Neural progenitor cell (in vitro differentiated cells): ENCODE measurements around the gene C9orf153. TPM values are rescaled to one million over a fixed set of nuclear protein-coding genes. Genes with fewer than 3 reads are reported as not detected.

Source experiments
- DNase-seq: peaks from one replicate; pipeline ENCODE4 v3.0.0-alpha.2; 2016; ENCODE audit warnings: low spot score
- H2AFZ ChIP-seq: fragments of 200-600 bp; sonication (generic); replicated peaks from 2 replicates; pipeline ENCODE4 v1.6.1; 2016; ENCODE audit warnings: antibody characterized with exemption
- H3F3A ChIP-seq: fragments of 200-600 bp; sonication (generic); 2 replicates; pipeline ENCODE4 v1.6.1; 2016; ENCODE audit warnings: antibody characterized with exemption, low read depth
- H3K27ac ChIP-seq: fragments of 200-600 bp; sonication (generic); 2 replicates; pipeline ENCODE4 v1.5.1; 2016; ENCODE audit warnings: mild to moderate bottlenecking
- H3K27me3 ChIP-seq: fragments of 200-600 bp; sonication (generic); 2 replicates; pipeline ENCODE4 v1.6.1; 2016; ENCODE audit warnings: mild to moderate bottlenecking, moderate library complexity
- H3K36me3 ChIP-seq: fragments of 200-600 bp; sonication (generic); 2 replicates; pipeline ENCODE4 v1.5.1; 2016
- H3K4me1 ChIP-seq: fragments of 200-600 bp; sonication (generic); 2 replicates; pipeline ENCODE4 v1.6.1; 2016; ENCODE audit warnings: mixed run types
- H3K4me2 ChIP-seq: fragments of 200-600 bp; sonication (generic); 2 replicates; pipeline ENCODE4 v1.6.1; 2016
- H3K4me3 ChIP-seq: fragments of 200-600 bp; sonication (generic); 2 replicates; pipeline ENCODE4 v1.5.1; 2016
- H3K79me2 ChIP-seq: fragments of 200-600 bp; sonication (generic); 2 replicates; pipeline ENCODE4 v1.6.1; 2016; ENCODE audit warnings: low read depth
- H3K9ac ChIP-seq: fragments of 200-600 bp; sonication (generic); 2 replicates; pipeline ENCODE4 v1.6.1; 2016
- H3K9me3 ChIP-seq: fragments of 200-600 bp; sonication (generic); 2 replicates; pipeline ENCODE4 v1.5.1; 2016; ENCODE audit warnings: low read depth
- H4K20me1 ChIP-seq: fragments of 200-600 bp; sonication (generic); 2 replicates; pipeline ENCODE4 v1.6.1; 2016; ENCODE audit warnings: low read depth
- H3K27ac Mint-ChIP-seq: 3 replicates; pipeline ENCODE4 v1.8.0; 2021; ENCODE audit warnings: mixed read lengths
- H3K27me3 Mint-ChIP-seq: 2 replicates; pipeline ENCODE4 v1.8.0; 2022; ENCODE audit warnings: low read depth, mild to moderate bottlenecking, inconsistent platforms, moderate library complexity, mixed read lengths; ENCODE audit not compliant: insufficient read depth
- H3K36me3 Mint-ChIP-seq: 3 replicates; pipeline ENCODE4 v1.8.0; 2021; ENCODE audit warnings: mixed read lengths
- H3K4me1 Mint-ChIP-seq: 3 replicates; pipeline ENCODE4 v1.8.0; 2021; ENCODE audit warnings: mixed read lengths
- H3K4me3 Mint-ChIP-seq: 3 replicates; pipeline ENCODE4 v1.8.0; 2021; ENCODE audit warnings: mild to moderate bottlenecking, moderate library complexity, mixed read lengths
- H3K9me3 Mint-ChIP-seq: 3 replicates; pipeline ENCODE4 v1.8.0; 2020; ENCODE audit warnings: mixed read lengths
- EZH2 ChIP-seq: fragments of 200-600 bp; sonication (generic); IDR thresholded peaks from 2 replicates; pipeline ENCODE4 v1.6.1; 2017; ENCODE audit warnings: antibody characterized with exemption, mild to moderate bottlenecking, moderate library complexity
- EZH2phosphoT487 ChIP-seq: fragments of 200-600 bp; sonication (generic); IDR thresholded peaks from 2 replicates; pipeline ENCODE4 v1.6.1; 2017; ENCODE audit warnings: antibody characterized with exemption
- total RNA-seq: library from RNA; depleted of rRNA; stranded (reverse); fragments of >200 nt; gene quantifications from 2 replicates; pipeline ENCODE4 v1.2.3, GENCODE V29; 2015; ENCODE audit warnings: low replicate concordance
- TF ChIP-seq, protein P1 (sequence below): fragments of 200-600 bp; sonication (generic); IDR thresholded peaks from 2 replicates; pipeline ENCODE4 v1.5.1; 2017; ENCODE audit warnings: antibody characterized with exemption, mild to moderate bottlenecking

The C9orf153 gene
- total RNA-seq, 1 donor from 2014 or later, result not detected

DNA sequence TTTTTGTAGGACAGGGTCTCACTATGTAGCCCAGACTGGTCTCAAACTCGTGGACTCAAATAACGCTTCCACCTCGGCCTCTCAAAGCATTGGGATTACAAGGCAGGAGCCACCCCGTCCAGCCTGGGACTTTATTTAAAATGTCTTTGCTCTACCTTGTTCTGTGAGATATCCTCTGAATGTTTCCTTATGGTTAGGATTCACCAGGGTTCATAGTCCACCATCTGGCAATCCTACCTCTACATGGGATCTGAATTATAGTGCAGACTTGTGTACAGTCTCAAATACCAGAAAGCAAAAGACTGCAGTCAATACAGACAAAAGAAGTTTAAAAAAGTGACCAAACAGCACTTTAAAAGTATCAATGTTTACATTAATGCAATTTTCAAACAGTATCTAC, 12.8 kb upstream of the C9orf153 start:
- DNase-seq, result no peak
- Histone ChIP-seq H3F3A (no peaks in the 10 kb centered on the region), H3K9me3 (no peaks in the 10 kb centered on the region), H4K20me1 (peaks cover 8% of the 10 kb centered on the region), H3K4me2 (no peak overlapping the region), H3K4me1 (no peaks in the 10 kb centered on the region), H3K27me3 (no peaks in the 10 kb centered on the region), H3K9ac (no peak overlapping the region), H3K4me3 (no peak overlapping the region), H3K36me3 (peaks cover 3% of the 10 kb centered on the region), H3K27ac (no peak overlapping the region), H2AFZ (no peak overlapping the region), H3K79me2 (peaks cover 14% of the 10 kb centered on the region)
- Mint-ChIP-seq H3K9me3 (peaks cover 11% of the 10 kb centered on the region), H3K27me3 (peaks cover 2% of the 10 kb centered on the region), H3K36me3 (peaks cover 30% of the 10 kb centered on the region), H3K4me1 (peaks cover 5% of the 10 kb centered on the region), H3K4me3 (no peak overlapping the region), H3K27ac (no peak overlapping the region)
- TF ChIP-seq EZH2phosphoT487, result no peak
- TF ChIP-seq EZH2, result no peak
- TF ChIP-seq, protein P1, sequence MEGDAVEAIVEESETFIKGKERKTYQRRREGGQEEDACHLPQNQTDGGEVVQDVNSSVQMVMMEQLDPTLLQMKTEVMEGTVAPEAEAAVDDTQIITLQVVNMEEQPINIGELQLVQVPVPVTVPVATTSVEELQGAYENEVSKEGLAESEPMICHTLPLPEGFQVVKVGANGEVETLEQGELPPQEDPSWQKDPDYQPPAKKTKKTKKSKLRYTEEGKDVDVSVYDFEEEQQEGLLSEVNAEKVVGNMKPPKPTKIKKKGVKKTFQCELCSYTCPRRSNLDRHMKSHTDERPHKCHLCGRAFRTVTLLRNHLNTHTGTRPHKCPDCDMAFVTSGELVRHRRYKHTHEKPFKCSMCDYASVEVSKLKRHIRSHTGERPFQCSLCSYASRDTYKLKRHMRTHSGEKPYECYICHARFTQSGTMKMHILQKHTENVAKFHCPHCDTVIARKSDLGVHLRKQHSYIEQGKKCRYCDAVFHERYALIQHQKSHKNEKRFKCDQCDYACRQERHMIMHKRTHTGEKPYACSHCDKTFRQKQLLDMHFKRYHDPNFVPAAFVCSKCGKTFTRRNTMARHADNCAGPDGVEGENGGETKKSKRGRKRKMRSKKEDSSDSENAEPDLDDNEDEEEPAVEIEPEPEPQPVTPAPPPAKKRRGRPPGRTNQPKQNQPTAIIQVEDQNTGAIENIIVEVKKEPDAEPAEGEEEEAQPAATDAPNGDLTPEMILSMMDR, result no peak

DNA sequence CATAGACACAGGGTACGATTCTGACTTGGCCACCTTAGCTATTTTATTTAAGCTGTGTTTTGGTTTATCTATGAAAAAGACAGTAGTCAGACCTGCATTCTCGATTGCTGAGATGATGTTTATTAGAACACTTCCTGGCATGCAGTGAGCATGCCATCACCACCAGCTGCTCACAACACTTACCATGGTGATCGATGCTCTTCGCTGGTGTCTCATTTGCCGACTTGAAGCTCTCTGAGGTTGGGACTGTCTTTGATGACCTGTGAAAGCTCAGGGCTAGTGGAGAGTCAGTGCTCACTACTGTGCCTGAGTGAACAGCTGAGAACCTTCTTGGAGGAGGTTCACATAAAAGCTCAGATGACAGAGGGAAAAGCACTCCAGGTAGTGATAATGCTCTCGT, 4.4 kb upstream of the C9orf153 start:
- TF ChIP-seq, protein P1, result no peak
- TF ChIP-seq EZH2phosphoT487 (no peak), EZH2 (no peak)
- peaks cover 3% of the 10 kb centered on the region for H4K20me1 ChIP-seq
- no peaks in the 10 kb centered on the region for H3K27me3 Mint-ChIP-seq
- peaks cover 26% of the 10 kb centered on the region for H3K4me1 Mint-ChIP-seq
- H3K79me2 ChIP-seq, result no peaks in the 10 kb centered on the region
- H2AFZ ChIP-seq, result no peak overlapping the region
- H3F3A ChIP-seq, result peaks cover 5% of the 10 kb centered on the region
- no peak overlapping the region for H3K4me3 Mint-ChIP-seq
- H3K27ac Mint-ChIP-seq, result peak overlapping the region; percentile 46
- H3K9ac ChIP-seq, result no peak overlapping the region
- H3K36me3 Mint-ChIP-seq, result peaks cover 40% of the 10 kb centered on the region
- H3K9me3 Mint-ChIP-seq, result peaks cover 3% of the 10 kb centered on the region
- no peaks in the 10 kb centered on the region for H3K27me3 ChIP-seq
- H3K4me3 ChIP-seq, result no peak overlapping the region
- no peak overlapping the region for H3K27ac ChIP-seq
- no peaks in the 10 kb centered on the region for H3K36me3 ChIP-seq
- H3K4me2 ChIP-seq, result no peak overlapping the region
- H3K9me3 ChIP-seq, result no peaks in the 10 kb centered on the region
- DNase-seq, result no peak
- H3K4me1 ChIP-seq, result peaks cover 14% of the 10 kb centered on the region

DNA sequence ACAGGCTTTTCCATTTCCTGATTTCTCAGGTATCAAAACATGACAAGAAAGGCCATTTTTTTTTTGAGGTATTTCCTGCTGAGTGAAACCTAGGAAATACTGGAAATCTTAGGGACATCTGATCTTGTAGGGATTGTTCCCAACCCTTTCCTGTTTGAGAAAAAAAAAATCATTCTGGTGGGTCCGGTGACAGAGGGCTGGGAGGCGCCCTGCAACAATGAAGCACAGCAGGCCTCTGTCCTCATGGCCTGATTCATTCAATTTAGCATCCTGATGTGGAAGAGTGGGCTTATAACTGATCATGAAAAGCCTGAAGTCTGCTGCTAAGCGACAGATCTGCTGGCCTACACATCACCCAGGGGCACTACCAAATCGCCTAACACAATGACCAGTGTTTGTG, 3.0 kb upstream of the C9orf153 start:
- Mint-ChIP-seq H3K4me1 (peaks cover 26% of the 10 kb centered on the region), H3K9me3 (no peaks in the 10 kb centered on the region), H3K36me3 (peaks cover 39% of the 10 kb centered on the region), H3K27ac (peak overlapping the region; percentile 51), H3K4me3 (peak overlapping the region; percentile 46), H3K27me3 (no peaks in the 10 kb centered on the region)
- Histone ChIP-seq H4K20me1 (peaks cover 3% of the 10 kb centered on the region), H3K9me3 (no peaks in the 10 kb centered on the region), H3K27me3 (no peaks in the 10 kb centered on the region), H3K4me1 (peaks cover 14% of the 10 kb centered on the region), H2AFZ (no peak overlapping the region), H3F3A (peaks cover 5% of the 10 kb centered on the region), H3K36me3 (no peaks in the 10 kb centered on the region), H3K9ac (no peak overlapping the region), H3K4me3 (no peak overlapping the region), H3K79me2 (no peaks in the 10 kb centered on the region), H3K4me2 (peak overlapping the region; percentile 19), H3K27ac (no peak overlapping the region)
- DNase-seq, result peak; percentile 49
- TF ChIP-seq EZH2 (no peak), EZH2phosphoT487 (no peak)
- TF ChIP-seq, protein P1, result no peak
